CD4-positive, CD25-positive, alpha-beta regulatory T cell (primary cell): ENCODE measurements around the gene MOB3B. TPM values are rescaled to one million over a fixed set of nuclear protein-coding genes. Genes with fewer than 3 reads are reported as not detected.

Experiments used
- ATAC-seq, 2 donors: fragments of 150-1000 bp; cut with Tn5 transposase; one replicate each; pipeline ENCODE4 v1.10.0; 2021; ENCODE audit warnings: low read depth in 2 of 2, moderate number of reproducible peaks in 2 of 2, moderate library complexity in 1 of 2
- DNase-seq, 3 donors: peaks; one replicate each; pipeline versions ENCODE4 v3.0.0 to v3.0.0-alpha.2; 2012 to 2022; ENCODE audit warnings: mixed read lengths in 1 of 3
- H3K27ac ChIP-seq: one replicate; pipeline ENCODE4 v1.7.0; 2013; ENCODE audit warnings: mild to moderate bottlenecking, low read length; ENCODE audit not compliant: insufficient read depth, poor library complexity, severe bottlenecking
- H3K27me3 ChIP-seq: one replicate; pipeline ENCODE4 v1.7.0; 2013; ENCODE audit warnings: low read length; ENCODE audit not compliant: control insufficient read depth, insufficient read depth
- H3K36me3 ChIP-seq: one replicate; pipeline ENCODE4 v1.7.0; 2013; ENCODE audit warnings: mild to moderate bottlenecking, low read length, moderate library complexity; ENCODE audit not compliant: control insufficient read depth, insufficient read depth
- H3K4me1 ChIP-seq: 2 replicates; pipeline ENCODE4 v1.7.0; 2013; ENCODE audit warnings: mild to moderate bottlenecking, low read length; ENCODE audit not compliant: insufficient read depth, control insufficient read depth, poor library complexity, severe bottlenecking
- H3K4me3 ChIP-seq: one replicate; pipeline ENCODE4 v1.7.0; 2013; ENCODE audit warnings: low read depth, mild to moderate bottlenecking, low read length, moderate library complexity
- H3K9me3 ChIP-seq, 2 experiments: 1 replicate in 1 of 2; 2 replicates in 1 of 2; pipeline ENCODE4 v1.7.0; 2013; ENCODE audit warnings: low read length in 2 of 2, mild to moderate bottlenecking in 1 of 2, moderate library complexity in 1 of 2; ENCODE audit not compliant: control insufficient read depth in 2 of 2
- H3K27ac Mint-ChIP-seq, 3 donors: one replicate each; pipeline ENCODE4 v1.8.0; 2020 to 2022; ENCODE audit warnings: mild to moderate bottlenecking in 3 of 3, mixed read lengths in 3 of 3, moderate library complexity in 2 of 3
- H3K27me3 Mint-ChIP-seq: one replicate; pipeline ENCODE4 v1.8.0; 2022; ENCODE audit warnings: mild to moderate bottlenecking, mixed read lengths
- H3K36me3 Mint-ChIP-seq: one replicate; pipeline ENCODE4 v1.8.0; 2020; ENCODE audit warnings: mixed read lengths
- H3K4me1 Mint-ChIP-seq, 4 donors: one replicate each; pipeline ENCODE4 v1.8.0; 2020 to 2022; ENCODE audit warnings: mixed read lengths in 4 of 4, mild to moderate bottlenecking in 1 of 4
- H3K4me3 Mint-ChIP-seq, 4 donors: one replicate each; pipeline ENCODE4 v1.8.0; 2020 to 2022; ENCODE audit warnings: mild to moderate bottlenecking in 4 of 4, mixed read lengths in 4 of 4, moderate library complexity in 3 of 4
- H3K9me3 Mint-ChIP-seq, 7 donors: one replicate each; pipeline ENCODE4 v1.8.0; 2020 to 2022; ENCODE audit warnings: mixed read lengths in 7 of 7, mild to moderate bottlenecking in 3 of 7, moderate library complexity in 2 of 7
- polyA plus RNA-seq, 4 donors: library from polyadenylated mRNA; unstranded; fragments of 300-500 nt; fragmentation: Illumina TruSeq; gene quantifications; one replicate each; pipeline ENCODE4 v1.2.3, GENCODE V29; 2021
- total RNA-seq: library from RNA; stranded (reverse); gene quantifications from one replicate; pipeline ENCODE4 v1.2.3, GENCODE V29; 2022

MOB3B gene
- total RNA-seq (0.12 TPM), polyA plus RNA-seq (under 1 TPM in 2 of 4 donors, not detected in 2; 0.02 to 0.11 TPM)

DNA sequence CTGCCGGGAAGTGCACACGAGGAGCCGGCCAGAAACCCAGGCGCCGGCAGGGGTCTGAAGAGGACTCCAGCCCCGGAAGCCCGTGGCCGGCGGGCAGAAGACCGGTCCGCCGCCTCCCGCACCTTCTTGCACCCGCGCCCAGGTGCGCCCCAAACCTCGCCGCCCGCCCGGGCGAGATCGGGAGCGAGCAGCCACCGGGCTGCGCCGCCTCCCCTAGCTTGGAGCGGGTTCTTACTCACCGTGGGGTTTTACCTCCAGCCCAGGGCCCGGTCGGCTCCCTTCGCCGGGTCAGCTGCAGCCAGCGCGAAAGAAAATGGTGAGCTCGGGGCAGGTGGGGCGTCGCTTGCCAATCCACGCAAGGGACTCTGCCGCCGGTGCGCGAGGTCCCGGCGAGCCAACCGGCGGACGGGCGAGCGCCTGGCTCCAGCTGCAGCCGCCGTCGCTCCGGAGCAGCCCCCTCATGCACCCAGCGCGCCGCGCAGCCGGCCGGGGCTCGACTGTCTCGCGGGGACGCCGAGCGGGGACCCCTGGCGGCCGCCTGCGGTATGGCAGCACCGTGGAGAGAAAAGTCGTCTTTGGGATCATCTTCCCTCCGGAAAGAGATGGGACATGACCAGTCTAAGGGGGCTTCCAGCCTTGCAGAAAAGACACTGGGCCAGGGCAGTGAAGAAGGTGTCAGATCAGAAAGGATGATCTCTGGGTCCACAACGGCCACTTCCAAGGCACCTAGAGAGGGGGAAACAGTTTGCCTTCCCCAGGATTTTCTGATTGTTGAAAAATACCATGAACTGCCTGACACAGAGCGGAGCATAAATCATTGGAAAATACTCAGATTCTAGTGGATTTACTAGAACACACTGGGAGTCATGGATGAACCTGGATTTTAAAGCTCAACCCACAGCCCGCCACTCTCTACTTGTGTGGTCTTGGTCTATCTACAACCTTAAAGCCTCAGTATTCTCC, at the start of gene MOB3B:
TSS of gene MOB3B (minus strand) at position 499 of the 963 bp plus-strand sequence. CDS start 74,264 bp downstream, outside the sequence.
- Mint-ChIP-seq H3K9me3 (no peaks in the 10 kb centered on the region), H3K27ac (peak within 1 kb of the TSS; percentile 50 to 70 (median 55)), H3K36me3 (peaks cover 4% of the 10 kb centered on the region), H3K27me3 (peaks cover 41% of the 10 kb centered on the region), H3K4me1 (peaks cover 0 to 16% (median 2%) of the 10 kb centered on the region in 4 donors), H3K4me3 (peak within 1 kb of the TSS; percentile 75 to 93 (median 90))
- H3K4me1 ChIP-seq = peaks cover 18% of the 10 kb centered on the region
- H3K27me3 ChIP-seq = peaks cover 10% of the 10 kb centered on the region
- peak; percentile 91 to 92 for ATAC-seq
- H3K36me3 ChIP-seq = no peaks in the 10 kb centered on the region
- peak within 1 kb of the TSS; percentile 52 for H3K4me3 ChIP-seq
- DNase-seq = peak; percentile 39 to 69 (median 63)
- H3K27ac ChIP-seq = peak within 1 kb of the TSS; percentile 2
- H3K9me3 ChIP-seq = no peaks in the 10 kb centered on the region

GRCh38 chr9:27573634-27574590, 44.3 kb upstream of the MOB3B start:
- no peaks in the 10 kb centered on the region for H3K27me3 ChIP-seq
- H3K27ac ChIP-seq = peak overlapping the region; percentile 98
- ATAC-seq = peak; percentile 84
- H3K27ac Mint-ChIP-seq = peak overlapping the region; percentile 96 to 100 (median 99)
- H3K4me1 ChIP-seq = peaks cover 6% of the 10 kb centered on the region
- peak; percentile 86 to 100 (median 99) for DNase-seq
- no peaks in the 10 kb centered on the region for H3K9me3 ChIP-seq
- no peaks in the 10 kb centered on the region for H3K36me3 Mint-ChIP-seq
- H3K4me3 Mint-ChIP-seq = peak overlapping the region; percentile 90 to 99 (median 96)
- peaks cover 0 to 8% (median 6%) of the 10 kb centered on the region in 7 donors for H3K9me3 Mint-ChIP-seq
- peaks cover 17% of the 10 kb centered on the region for H3K27me3 Mint-ChIP-seq
- H3K4me1 Mint-ChIP-seq = peaks cover 5 to 32% (median 20%) of the 10 kb centered on the region in 4 donors
- H3K4me3 ChIP-seq = peak overlapping the region; percentile 89
- no peaks in the 10 kb centered on the region for H3K36me3 ChIP-seq

GRCh38 chr9:27572918-27573633, 43.5 kb upstream of the MOB3B start, which contains the start of gene C9orf72:
Gene C9orf72, minus strand, starts transcription at chr9:27573481. Its CDS starts 6,361 bp downstream, at chr9:27567120.
- H3K9me3 Mint-ChIP-seq = peaks cover 0 to 2% (median 2%) of the 10 kb centered on the region in 7 donors
- Histone ChIP-seq H3K4me3 (peak within 1 kb of the TSS; percentile 89), H3K9me3 (no peaks in the 10 kb centered on the region), H3K4me1 (peaks cover 6% of the 10 kb centered on the region), H3K36me3 (no peaks in the 10 kb centered on the region), H3K27ac (peak within 1 kb of the TSS; percentile 98), H3K27me3 (no peaks in the 10 kb centered on the region)
- peak; percentile 77 to 78 for ATAC-seq
- H3K27me3 Mint-ChIP-seq = peaks cover 17% of the 10 kb centered on the region
- peak in 1 of 3 donors; percentile 70 for DNase-seq
- peaks cover 5 to 34% (median 22%) of the 10 kb centered on the region in 4 donors for H3K4me1 Mint-ChIP-seq
- H3K4me3 Mint-ChIP-seq = peak within 1 kb of the TSS; percentile 90 to 99 (median 96)
- peak within 1 kb of the TSS; percentile 96 to 100 (median 99) for H3K27ac Mint-ChIP-seq
- no peaks in the 10 kb centered on the region for H3K36me3 Mint-ChIP-seq

- Mint-ChIP-seq H3K36me3 (peaks cover 2% of the 10 kb centered on the region), H3K27ac (peak overlapping the region; percentile 94 to 99 (median 96)), H3K27me3 (peaks cover 17% of the 10 kb centered on the region), H3K4me3 (peak overlapping the region; percentile 90 to 99 (median 96)), H3K9me3 (peaks cover 0 to 2% (median 0%) of the 10 kb centered on the region in 7 donors), H3K4me1 (peaks cover 5 to 37% (median 24%) of the 10 kb centered on the region in 4 donors)
- peak; percentile 27 to 84 (median 66) for DNase-seq
- Histone ChIP-seq H3K4me1 (peaks cover 6% of the 10 kb centered on the region), H3K36me3 (no peaks in the 10 kb centered on the region), H3K27ac (peak overlapping the region; percentile 98), H3K4me3 (peak overlapping the region; percentile 86), H3K9me3 (no peaks in the 10 kb centered on the region), H3K27me3 (no peaks in the 10 kb centered on the region)
- peak; percentile 42 to 45 for ATAC-seq
Observed at GRCh38 chr9:27572566-27572917, 42.9 kb upstream of the MOB3B start.

DNA sequence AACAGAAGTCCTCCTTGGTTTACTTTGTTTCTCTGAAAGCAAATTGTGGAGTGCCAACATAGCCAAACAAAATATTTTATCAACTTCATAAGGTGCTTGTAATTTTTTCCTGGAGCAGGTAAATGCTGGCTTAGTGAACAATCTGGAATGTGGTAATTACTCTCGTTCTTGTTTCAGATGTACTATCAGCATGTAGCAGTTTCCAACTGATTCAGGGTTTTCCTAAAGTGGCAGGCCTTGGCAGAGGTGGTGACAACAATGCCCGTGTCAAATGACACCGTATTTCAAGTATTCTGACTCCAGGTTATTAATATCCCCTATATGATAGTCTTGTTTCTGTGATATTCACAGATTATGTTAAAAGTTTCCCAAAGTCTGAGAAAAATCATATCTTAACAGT, 42.4 kb upstream of the MOB3B start:
- ATAC-seq = no peak
- peak overlapping the region; percentile 98 for H3K27ac ChIP-seq
- peaks cover 4% of the 10 kb centered on the region for H3K36me3 Mint-ChIP-seq
- H3K9me3 ChIP-seq = no peaks in the 10 kb centered on the region
- no peak for DNase-seq
- peak overlapping the region; percentile 86 for H3K4me3 ChIP-seq
- peaks cover 2% of the 10 kb centered on the region for H3K36me3 ChIP-seq
- peaks cover 0 to 2% (median 0%) of the 10 kb centered on the region in 7 donors for H3K9me3 Mint-ChIP-seq
- H3K27me3 Mint-ChIP-seq = peaks cover 17% of the 10 kb centered on the region
- peaks cover 6% of the 10 kb centered on the region for H3K4me1 ChIP-seq
- H3K4me1 Mint-ChIP-seq = peaks cover 5 to 41% (median 24%) of the 10 kb centered on the region in 4 donors
- H3K27me3 ChIP-seq = no peaks in the 10 kb centered on the region
- peak overlapping the region; percentile 90 to 99 (median 96) for H3K4me3 Mint-ChIP-seq
- peak overlapping the region; percentile 94 to 99 (median 96) for H3K27ac Mint-ChIP-seq

DNA sequence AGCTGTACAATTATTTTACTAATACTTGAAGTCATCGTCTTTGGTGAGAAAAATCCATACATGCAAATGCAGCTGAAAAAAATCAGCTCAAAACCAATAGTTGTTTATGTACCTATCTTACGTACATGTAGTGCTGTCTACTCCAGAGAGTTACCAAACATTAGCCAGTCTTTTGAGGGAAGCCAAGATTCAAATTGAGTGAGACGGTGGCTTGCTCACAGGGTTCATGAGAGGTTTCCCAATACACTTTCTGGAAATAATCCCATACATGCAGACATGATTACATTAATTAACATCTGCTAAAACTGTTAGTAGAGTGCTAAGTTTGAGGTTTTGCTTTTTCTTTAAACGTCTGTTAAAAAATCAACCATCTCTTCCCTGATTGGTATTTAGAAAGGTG, 41.4 kb upstream of the MOB3B start:
- no peak for ATAC-seq
- H3K4me3 Mint-ChIP-seq = peak overlapping the region in 3 of 4 donors; percentile 13 to 26 (median 20)

More for the DNA sequence above, 41.4 kb upstream of the MOB3B start:
- H3K4me1 Mint-ChIP-seq = peaks cover 10 to 50% (median 26%) of the 10 kb centered on the region in 4 donors
- Histone ChIP-seq H3K4me3 (no peak overlapping the region), H3K9me3 (no peaks in the 10 kb centered on the region), H3K4me1 (peaks cover 6% of the 10 kb centered on the region), H3K36me3 (peaks cover 10% of the 10 kb centered on the region), H3K27me3 (no peaks in the 10 kb centered on the region), H3K27ac (no peak overlapping the region)
- peaks cover 13% of the 10 kb centered on the region for H3K36me3 Mint-ChIP-seq
- H3K27me3 Mint-ChIP-seq = peaks cover 13% of the 10 kb centered on the region
- H3K27ac Mint-ChIP-seq = peak overlapping the region in 2 of 3 donors; percentile 67 to 96
- DNase-seq = no peak
- H3K9me3 Mint-ChIP-seq = peaks cover 0 to 2% (median 0%) of the 10 kb centered on the region in 7 donors
